ENCODE data around the gene FAM20C. TPM values are rescaled to one million over a fixed set of nuclear protein-coding genes. Genes with fewer than 3 reads are reported as not detected.

FAM20C gene
- total and polyA plus RNA-seq, 10 of the 15 experiments (the other 5 are each of a cell fraction or from before 2014, with no cell fraction given): 0.44 TPM; not detected in 9

- Histone ChIP-seq H3K4me3 (no peak overlapping the region), H4K20me1 (ENCODE audit: control insufficient read depth, insufficient read depth) (no peaks in the 10 kb centered on the region), H3K27me3 (replicated peaks in 1 of 2; ENCODE audit: control insufficient read depth in 2 of 2, insufficient read depth in 2 of 2, low read length in 1 of 2) (no peaks in the 10 kb centered on the region), H3K36me3 (ENCODE audit: control insufficient read depth in 2 of 2, insufficient read depth in 2 of 2, low read length in 1 of 2) (no peaks in the 10 kb centered on the region), H2AFZ (ENCODE audit: control insufficient read depth, low read depth, low read length) (no peak overlapping the region), H3K9ac (ENCODE audit: control insufficient read depth, insufficient read depth, low read length) (no peak overlapping the region), H3K79me2 (ENCODE audit: control insufficient read depth, insufficient read depth, low read length) (no peaks in the 10 kb centered on the region), H3K4me1 (ENCODE audit: control insufficient read depth, insufficient read depth, low read length) (no peaks in the 10 kb centered on the region), H3K27ac (ENCODE audit: control insufficient read depth, insufficient read depth) (no peak overlapping the region), H3K9me3 (replicated peaks; ENCODE audit: control insufficient read depth, insufficient read depth, low read length) (no peaks in the 10 kb centered on the region; the same call in 2 of the 3 replicates), H3K4me2 (ENCODE audit: control insufficient read depth, insufficient read depth) (no peak overlapping the region)
- no TSS peak for BruUV-seq (replicated peaks)
- ATAC-seq (no peak), FAIRE-seq (no peak), DNase-seq (ENCODE audit: low read depth, low spot score) (no peak)
- intact Hi-C loops (cut with micrococcal nuclease; ENCODE audit: unreplicated experiment) (no loop called here), in situ Hi-C loops (cut with MboI) (no loop called here)
- WGBS (ENCODE audit: insufficient coverage, insufficient replicate concordance, low lambda C conversion rate, missing lambda C conversion rate): 49% methylated on average over 24 of the region's 24 CpGs
- POLR2A ChIA-PET: no interaction called here
- SMC1A ChIA-PET (ENCODE audit: uncharacterized antibody, unreplicated experiment): no interaction called here
- CTCF ChIA-PET: no interaction called here
- RAD21 ChIA-PET (ENCODE audit: unreplicated experiment): no interaction called here
- TF ChIP-seq BCL11A (IDR thresholded peaks at IDR 0.05; ENCODE audit: low read depth, low read length) (no peak), RELA (IDR thresholded peaks at IDR 0.05; ENCODE audit: borderline replicate concordance, partially characterized antibody) (no peak), HSF1 (IDR thresholded peaks at IDR 0.05; ENCODE audit: low read depth, low read length) (no peak), ZBTB33 (IDR thresholded peaks at IDR 0.05) (no peak), USF2 (IDR thresholded peaks at IDR 0.05; ENCODE audit: borderline replicate concordance, low read depth, low read length) (no peak), E2F4 (IDR thresholded peaks at IDR 0.05; ENCODE audit: low read depth, low read length) (no peak), ELK1 (IDR thresholded peaks at IDR 0.05; ENCODE audit: low read depth, low read length) (no peak), IKZF2 (IDR thresholded peaks at IDR 0.05) (no peak), NFIC (IDR thresholded peaks at IDR 0.05; ENCODE audit: low read depth, low read length) (no peak), ATF3 (IDR thresholded peaks at IDR 0.05; ENCODE audit: borderline replicate concordance, extremely low read depth, low read depth, low read length) (no peak), RUNX3 (IDR thresholded peaks at IDR 0.05; ENCODE audit: low read length) (no peak), ZNF274 (IDR thresholded peaks at IDR 0.05; ENCODE audit: insufficient read depth, insufficient read length) (no peak), EED (IDR thresholded peaks at IDR 0.05; ENCODE audit: low read depth) (no peak), SMAD1 (IDR thresholded peaks at IDR 0.05; ENCODE audit: low read depth, partially characterized antibody) (no peak), TARDBP (IDR thresholded peaks at IDR 0.05; ENCODE audit: borderline replicate concordance) (no peak), SKIL (IDR thresholded peaks at IDR 0.05; ENCODE audit: low read depth, poor library complexity, severe bottlenecking) (no peak), RAD51 (IDR thresholded peaks at IDR 0.05) (no peak)
Measured at GRCh38 chr7:218316-218715, 25.9 kb downstream of the FAM20C start.
